Epithelial cell of proximal tubule (primary cell): Measurements from ENCODE around the gene ANKRD36B. TPM values are rescaled to one million over a fixed set of nuclear protein-coding genes. Genes with fewer than 3 reads are reported as not detected.
A peak's percentile ranks its signal among the peaks of the same experiment; 100 is the strongest.
"Not testable (repeated sequence)": the region's sequence is repeated elsewhere in the genome, so short reads cannot be mapped to it uniquely, and the experiment has no call there.

Experiments
- DNase-seq: peaks from one replicate; pipeline ENCODE4 v3.0.0-alpha.2; 2011; ENCODE audit warnings: low read depth
- H3K4me3 ChIP-seq: 2 replicates; pipeline ENCODE4 v1.5.1; 2011; ENCODE audit warnings: low read depth, mild to moderate bottlenecking, low read length
- CTCF ChIP-seq: conservative IDR thresholded peaks from 2 replicates; pipeline ENCODE4 v1.5.1; 2012; ENCODE audit warnings: low read depth, mild to moderate bottlenecking, low read length
- total RNA-seq: library from RNA; depleted of rRNA; stranded (reverse); fragments of >200 nt; gene quantifications from 2 replicates; pipeline ENCODE4 v1.2.3, GENCODE V29; 2015

ANKRD36B gene
- total RNA-seq, 1 donor from 2014 or later: 8.7 TPM

DNA sequence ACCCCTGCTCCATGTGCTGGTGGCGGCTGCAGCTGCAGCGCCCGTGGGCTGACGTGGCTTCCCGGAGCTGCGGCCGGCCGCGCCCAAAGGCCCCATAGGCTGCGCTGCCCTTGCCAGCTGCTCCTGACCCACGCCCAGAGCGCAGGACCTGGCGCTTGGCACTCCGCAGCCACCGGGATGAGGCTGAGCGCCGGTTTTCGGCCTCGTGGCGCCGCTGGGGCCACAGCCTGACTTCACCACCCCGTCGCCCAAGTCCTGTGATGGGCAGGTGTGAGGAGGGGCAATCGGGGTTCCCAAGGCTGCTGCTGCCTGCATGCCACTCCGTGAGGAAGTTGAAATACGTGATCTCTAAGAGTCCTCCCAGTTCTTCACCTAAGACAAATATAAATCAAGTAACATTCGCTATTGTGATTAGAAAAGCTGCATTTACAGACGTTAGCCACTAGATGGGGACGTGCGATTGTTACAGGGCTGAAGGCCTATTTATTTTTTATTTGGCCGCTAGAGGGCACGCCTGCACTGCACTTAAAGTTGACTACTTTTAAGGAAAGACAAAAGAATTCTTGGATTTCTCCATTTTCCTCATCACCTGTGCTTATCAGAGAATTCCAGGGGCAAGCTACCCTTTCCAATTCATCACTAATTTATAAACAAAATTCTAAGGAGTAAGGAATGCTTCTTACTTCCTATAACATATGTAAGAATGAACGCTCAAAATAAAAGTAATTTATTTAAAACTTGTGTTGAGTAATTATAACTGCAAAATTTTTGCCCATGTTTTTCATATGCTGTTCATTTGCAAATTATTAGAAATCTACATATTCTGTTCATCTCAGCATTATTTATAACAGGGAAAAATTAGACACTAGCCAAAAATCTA lies 1.1 kb upstream of the ANKRD36B start:
- H3K4me3 ChIP-seq: peak overlapping the region; percentile 64

DNA sequence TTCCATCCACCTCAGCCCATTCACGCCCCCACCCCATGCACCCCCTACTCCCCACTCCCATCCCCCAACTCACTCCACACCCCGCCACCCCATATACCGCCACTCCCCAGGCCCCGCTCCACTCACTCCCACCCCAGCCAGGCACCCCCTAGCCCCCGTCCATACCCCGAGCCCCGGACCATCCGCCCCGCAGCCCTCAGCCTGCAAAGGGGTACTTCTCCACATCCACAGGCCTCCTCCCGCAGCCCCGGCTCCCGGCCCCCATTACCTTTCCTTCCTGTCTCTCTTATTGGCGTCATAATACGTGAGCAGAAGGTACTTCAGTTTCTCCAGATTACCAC lies 450 bp downstream of the ANKRD36B start:
- DNase-seq: not testable (repeated sequence)
- H3K4me3 ChIP-seq: peak overlapping the region; percentile 63

More for the DNA sequence above, 1.1 kb upstream of the ANKRD36B start:
- TF ChIP-seq CTCF: peak; percentile 90
- peak; percentile 57 for DNase-seq

- not testable (repeated sequence) for DNase-seq, H3K4me3 ChIP-seq
These were observed 24.0 kb downstream of the ANKRD36B start for GRCh38 chr2:97565674-97566073.

- H3K4me3 ChIP-seq, DNase-seq: not testable (repeated sequence)
These were observed 37.3 kb downstream of the ANKRD36B start for GRCh38 chr2:97552406-97552805.

- not testable (repeated sequence) for H3K4me3 ChIP-seq, DNase-seq
These were observed 39.2 kb downstream of the ANKRD36B start for GRCh38 chr2:97550498-97550897.

DNA sequence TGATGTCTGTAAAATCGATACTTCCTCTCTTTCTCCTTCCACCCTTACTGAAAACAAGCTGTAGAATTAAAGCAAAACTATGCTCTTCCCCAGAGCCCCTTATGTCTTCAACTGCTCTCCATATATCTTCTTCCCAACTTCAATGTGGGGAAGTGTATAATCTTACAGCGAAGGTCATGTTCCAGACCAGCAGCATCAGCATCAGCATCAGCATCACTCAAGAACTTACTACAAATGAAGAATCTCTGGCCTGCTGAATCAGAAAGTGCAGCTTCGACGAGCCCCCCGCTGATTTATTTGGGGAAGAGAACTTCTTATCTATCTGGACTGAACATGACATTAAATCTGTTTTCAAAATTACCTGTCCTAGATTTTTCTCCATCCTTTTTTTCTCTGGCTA lies 40.6 kb downstream of the ANKRD36B start:
- not testable (repeated sequence) for DNase-seq, H3K4me3 ChIP-seq

GRCh38 chr2:97548536-97548935 lies 41.1 kb downstream of the ANKRD36B start:
- not testable (repeated sequence) for DNase-seq, H3K4me3 ChIP-seq

- no peak for DNase-seq
- no peak overlapping the region for H3K4me3 ChIP-seq
- no peak for TF ChIP-seq CTCF
These were observed 43.0 kb downstream of the ANKRD36B start for GRCh38 chr2:97546711-97547110.

DNA sequence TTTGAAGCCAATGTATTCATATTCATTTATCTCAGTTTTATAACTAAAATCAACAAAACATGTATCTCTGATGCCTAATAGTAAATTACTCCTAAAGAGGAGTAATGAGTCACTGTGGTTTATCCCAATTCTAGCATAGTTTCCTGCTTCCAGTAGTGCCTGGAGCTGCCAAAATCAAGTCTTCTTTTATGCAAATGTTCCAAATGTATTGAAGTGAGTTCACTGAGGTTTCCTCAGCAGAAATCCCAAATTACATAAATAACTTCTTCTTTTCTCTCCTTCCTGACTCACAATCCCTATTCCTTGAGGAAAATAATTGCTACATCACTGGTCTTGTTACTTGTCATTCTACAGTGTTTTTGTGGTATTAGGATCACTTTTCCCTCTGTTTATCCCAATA lies 44.8 kb downstream of the ANKRD36B start:
- not testable (repeated sequence) for H3K4me3 ChIP-seq

GRCh38 chr2:97525904-97526303 lies 63.8 kb downstream of the ANKRD36B start:
- DNase-seq, H3K4me3 ChIP-seq: not testable (repeated sequence)

More for the DNA sequence above, 44.8 kb downstream of the ANKRD36B start:
- not testable (repeated sequence) for DNase-seq

DNA sequence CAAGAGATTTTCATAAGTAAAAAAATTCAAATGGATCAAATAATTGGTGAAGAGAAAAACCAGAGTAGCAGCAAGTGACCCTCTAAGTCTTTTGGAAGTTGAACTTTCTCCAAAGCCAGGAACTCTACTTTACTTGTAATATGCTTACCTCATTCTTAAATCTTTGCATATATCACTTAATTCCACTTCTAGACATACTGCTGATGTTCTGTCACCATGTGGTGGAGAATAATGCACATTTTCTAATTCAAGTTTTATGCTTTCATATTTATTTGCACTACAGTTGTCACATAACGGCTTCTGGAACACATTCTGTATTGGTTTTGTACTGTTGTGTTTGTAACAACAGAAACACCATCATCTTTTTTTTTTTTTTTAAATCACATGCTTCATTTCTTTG lies 65.9 kb downstream of the ANKRD36B start:
- not testable (repeated sequence) for H3K4me3 ChIP-seq, DNase-seq

GRCh38 chr2:97522916-97523555 lies 66.6 kb downstream of the ANKRD36B start:
- not testable (repeated sequence) for DNase-seq, H3K4me3 ChIP-seq

DNA sequence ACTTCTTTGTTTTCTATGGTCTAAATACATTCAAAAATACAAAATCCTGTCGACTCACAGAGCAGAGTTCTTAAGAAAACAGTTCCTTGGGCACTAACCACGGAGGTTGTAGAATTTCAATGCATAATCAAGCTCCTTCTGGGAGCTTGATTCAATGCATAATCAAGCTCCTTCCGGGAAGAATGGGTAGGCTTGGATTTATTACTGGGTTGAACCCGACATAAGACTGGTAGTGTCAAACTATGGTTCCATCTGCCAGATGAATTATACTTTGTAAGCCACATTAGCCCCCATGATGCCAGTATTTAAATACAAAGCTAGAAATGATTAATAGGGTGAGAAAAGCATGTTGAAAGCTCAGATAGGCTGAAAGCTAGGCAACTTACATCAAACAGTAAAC lies 94.0 kb downstream of the ANKRD36B start:
- DNase-seq, H3K4me3 ChIP-seq: not testable (repeated sequence)

- DNase-seq: not testable (repeated sequence)
These were observed 99.5 kb downstream of the ANKRD36B start for GRCh38 chr2:97490141-97490540.

More at GRCh38 chr2:97490141-97490540, 99.5 kb downstream of the ANKRD36B start:
- not testable (repeated sequence) for H3K4me3 ChIP-seq
